ENCODE data around the gene RNF215. TPM values are rescaled to one million over a fixed set of nuclear protein-coding genes. Genes with fewer than 3 reads are reported as not detected.
A peak's percentile ranks its signal among the peaks of the same experiment; 100 is the strongest.

Gene RNF215
- 1 to 10 TPM in 1 of 6 donors, under 1 TPM in 4, not detected in 1; 0.30 to 1.0 (median 0.95) TPM for polyA plus RNA-seq (ENCODE audit: low read depth in 6 of 6)

DNA sequence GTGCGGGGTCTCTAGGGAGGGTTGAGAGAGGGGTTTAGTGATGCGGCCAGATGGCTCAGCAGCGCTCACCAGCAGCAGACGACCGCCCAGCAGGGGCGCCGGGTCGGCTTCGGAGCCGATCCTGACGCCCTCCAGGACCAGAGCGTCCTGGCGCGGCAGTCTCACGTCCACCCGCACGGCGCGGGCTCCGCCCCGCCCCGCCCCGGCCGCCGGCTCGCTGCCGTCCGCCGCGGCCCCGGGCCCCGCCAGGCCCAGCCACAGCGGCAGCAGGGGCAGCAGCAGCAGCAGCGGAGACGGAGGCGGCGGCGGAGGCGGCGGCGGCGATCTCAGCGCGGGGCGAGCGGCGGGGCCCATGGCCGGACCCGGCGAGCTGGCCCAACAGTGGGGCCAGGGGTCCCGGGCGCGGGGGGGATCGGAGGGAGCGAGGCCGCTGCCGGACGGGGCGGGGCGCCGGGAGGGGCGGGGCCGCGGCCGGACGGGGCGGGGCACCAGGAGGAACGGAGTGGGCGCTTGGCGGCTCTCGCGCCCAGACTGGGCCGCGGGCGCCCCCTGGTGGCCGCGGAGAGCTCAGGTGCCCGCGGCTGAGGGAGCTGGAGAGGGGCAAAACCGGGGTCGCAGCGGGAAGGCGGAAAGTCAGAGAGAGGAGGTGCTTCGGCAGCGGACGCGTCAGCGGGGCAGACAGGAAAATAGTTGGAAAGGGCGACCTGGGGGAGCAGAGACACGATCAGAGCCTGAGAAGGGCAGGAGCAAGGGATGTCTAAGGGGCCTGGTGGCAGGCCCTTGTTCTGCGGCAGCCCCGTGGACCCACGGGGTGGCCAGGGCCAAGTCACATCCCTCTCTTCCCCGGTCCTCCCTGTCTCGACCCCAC, at the start of gene RNF215:
Gene RNF215, minus strand, starts transcription at position 452 of the 868 bp plus-strand sequence. Its CDS starts 98 bp downstream, at position 354.
- Mint-ChIP-seq H3K4me1 (peaks cover 23 to 30% (median 28%) of the 10 kb centered on the region in 3 donors), H3K27ac (peak within 1 kb of the TSS in 5 of 6 donors; percentile 73 to 93 (median 88)), H3K27me3 (no peaks in the 10 kb centered on the region), H3K36me3 (no peaks in the 10 kb centered on the region), H3K4me3 (peak within 1 kb of the TSS; percentile 78 to 93 (median 87)), H3K9me3 (no peaks in the 10 kb centered on the region)
- DNase-seq, result peak; percentile 84
- ATAC-seq (ENCODE audit: low read depth in 2 of 2), result peak; percentile 83 to 87

DNA sequence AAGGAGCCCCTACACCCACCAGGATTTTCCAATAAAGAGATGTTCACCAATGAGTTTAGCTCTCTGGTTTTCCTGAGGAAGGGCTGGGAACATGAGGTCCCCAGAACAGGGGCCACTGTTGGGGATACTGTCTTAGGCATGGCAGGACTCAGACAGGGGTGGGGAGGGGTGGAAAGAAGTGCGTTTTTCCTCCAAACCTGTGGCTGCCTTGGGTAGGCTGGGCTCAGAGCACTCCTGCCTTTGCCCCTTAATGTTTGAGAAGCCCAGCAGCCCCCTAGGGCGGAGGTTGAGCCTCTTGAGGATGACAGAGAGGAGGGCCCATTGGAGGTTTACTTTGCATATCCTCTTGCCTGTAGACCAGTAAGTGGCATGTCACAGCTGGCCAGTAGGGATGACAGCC, 49.0 kb upstream of the RNF215 start:
- ATAC-seq (ENCODE audit: low read depth in 2 of 2), result no peak
- H3K4me1 Mint-ChIP-seq, result peaks cover 10 to 17% (median 16%) of the 10 kb centered on the region in 3 donors
- peaks cover 8 to 33% (median 14%) of the 10 kb centered on the region in 3 donors for H3K27me3 Mint-ChIP-seq
- H3K4me3 Mint-ChIP-seq, result peak overlapping the region in 4 of 8 donors; percentile 43 to 79 (median 74)
- peak overlapping the region in 3 of 6 donors; percentile 85 to 92 (median 90) for H3K27ac Mint-ChIP-seq
- DNase-seq, result no peak
- peaks cover 0 to 21% of the 10 kb centered on the region in 2 donors for H3K36me3 Mint-ChIP-seq
- peaks cover 9 to 16% (median 11%) of the 10 kb centered on the region in 7 donors for H3K9me3 Mint-ChIP-seq

DNA sequence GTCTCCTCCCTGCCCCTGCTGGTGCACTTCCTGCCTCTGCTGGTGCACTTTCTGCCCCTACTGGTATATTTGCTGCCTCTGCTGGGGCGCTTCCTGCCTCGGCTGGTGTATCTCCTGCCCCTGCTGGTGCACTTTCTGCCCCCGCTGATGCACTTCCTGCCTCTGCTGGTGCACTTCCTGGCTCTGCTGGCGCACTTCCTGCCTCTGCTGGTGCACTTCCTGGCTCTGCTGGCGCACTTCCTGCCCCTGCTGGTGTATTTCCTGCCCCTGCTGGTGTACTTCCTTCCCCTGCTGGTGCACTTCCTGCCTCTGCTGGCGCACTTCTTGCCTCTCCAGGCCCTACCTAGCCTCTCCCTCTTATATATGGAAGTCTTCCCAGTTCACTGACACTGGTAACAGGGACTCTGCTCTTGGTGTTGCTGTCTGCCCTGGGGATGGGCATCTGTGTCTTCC, 48.5 kb upstream of the RNF215 start:
- peaks cover 0 to 21% of the 10 kb centered on the region in 2 donors for H3K36me3 Mint-ChIP-seq
- peak; percentile 89 for ATAC-seq (ENCODE audit: low read depth in 2 of 2)
- peak; percentile 49 for DNase-seq
- peaks cover 10 to 16% (median 13%) of the 10 kb centered on the region in 3 donors for H3K4me1 Mint-ChIP-seq
- H3K27me3 Mint-ChIP-seq, result peaks cover 5 to 28% (median 9%) of the 10 kb centered on the region in 3 donors
- H3K9me3 Mint-ChIP-seq, result peaks cover 9 to 16% (median 10%) of the 10 kb centered on the region in 7 donors
- peak overlapping the region; percentile 82 to 95 (median 90) for H3K27ac Mint-ChIP-seq
- H3K4me3 Mint-ChIP-seq, result peak overlapping the region in 7 of 8 donors; percentile 43 to 79 (median 77)

DNA sequence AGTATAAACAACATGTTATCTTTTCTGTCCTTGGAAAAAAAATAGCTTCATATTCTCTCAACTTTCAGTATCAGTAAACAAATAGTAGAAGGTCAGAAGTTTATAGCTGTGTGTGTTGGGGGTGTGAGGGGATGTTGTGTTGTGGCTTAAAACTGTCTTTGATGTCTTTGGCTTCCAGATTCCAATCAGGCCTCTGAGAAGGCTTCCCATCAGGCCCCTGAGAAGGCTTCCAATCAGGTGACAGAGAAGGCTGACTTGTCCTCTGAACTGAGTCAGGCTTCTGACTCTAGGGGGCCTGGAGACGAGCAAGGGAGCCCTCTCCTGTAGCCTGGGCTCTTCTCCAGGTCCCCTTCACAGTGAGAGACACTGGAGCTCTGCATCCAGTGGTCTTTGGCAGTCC, 47.6 kb upstream of the RNF215 start:
- peaks cover 0 to 21% of the 10 kb centered on the region in 2 donors for H3K36me3 Mint-ChIP-seq
- H3K9me3 Mint-ChIP-seq, result peaks cover 9 to 16% (median 10%) of the 10 kb centered on the region in 7 donors
- H3K4me3 Mint-ChIP-seq, result peak overlapping the region in 1 of 8 donors; percentile 72
- H3K27me3 Mint-ChIP-seq, result peaks cover 0 to 20% (median 1%) of the 10 kb centered on the region in 3 donors
- ATAC-seq (ENCODE audit: low read depth in 2 of 2) (no peak), DNase-seq (no peak)
- peak overlapping the region in 2 of 6 donors; percentile 85 to 95 for H3K27ac Mint-ChIP-seq
- H3K4me1 Mint-ChIP-seq, result peaks cover 10 to 13% (median 11%) of the 10 kb centered on the region in 3 donors

DNA sequence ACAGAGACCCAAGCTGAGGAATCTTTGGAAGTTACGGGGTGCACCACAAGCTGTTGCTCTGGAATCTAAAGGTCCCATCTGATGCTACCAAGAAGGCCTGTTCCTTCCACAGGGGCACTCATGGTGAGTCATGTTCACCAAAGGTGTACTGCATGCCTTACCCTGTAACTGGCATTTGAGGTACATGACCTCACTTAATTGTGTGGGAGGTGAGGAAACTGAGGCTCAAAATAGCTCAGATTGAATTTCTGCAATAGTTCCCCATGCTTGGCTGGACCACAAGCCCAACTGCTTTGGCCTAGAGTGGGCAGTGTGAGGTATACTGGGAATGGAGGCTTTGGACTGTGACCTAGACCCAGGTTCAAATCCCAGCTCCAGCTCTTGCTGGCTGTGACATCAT, 46.6 kb upstream of the RNF215 start:
- peak overlapping the region in 1 of 6 donors; percentile 85 for H3K27ac Mint-ChIP-seq
- H3K9me3 Mint-ChIP-seq, result peaks cover 9 to 16% (median 10%) of the 10 kb centered on the region in 7 donors
- peaks cover 0 to 21% of the 10 kb centered on the region in 2 donors for H3K36me3 Mint-ChIP-seq
- H3K4me1 Mint-ChIP-seq, result peaks cover 10 to 13% (median 11%) of the 10 kb centered on the region in 3 donors
- ATAC-seq (ENCODE audit: low read depth in 2 of 2), result no peak
- peaks cover 0 to 10% (median 0%) of the 10 kb centered on the region in 3 donors for H3K27me3 Mint-ChIP-seq
- no peak overlapping the region for H3K4me3 Mint-ChIP-seq
- DNase-seq, result no peak

DNA sequence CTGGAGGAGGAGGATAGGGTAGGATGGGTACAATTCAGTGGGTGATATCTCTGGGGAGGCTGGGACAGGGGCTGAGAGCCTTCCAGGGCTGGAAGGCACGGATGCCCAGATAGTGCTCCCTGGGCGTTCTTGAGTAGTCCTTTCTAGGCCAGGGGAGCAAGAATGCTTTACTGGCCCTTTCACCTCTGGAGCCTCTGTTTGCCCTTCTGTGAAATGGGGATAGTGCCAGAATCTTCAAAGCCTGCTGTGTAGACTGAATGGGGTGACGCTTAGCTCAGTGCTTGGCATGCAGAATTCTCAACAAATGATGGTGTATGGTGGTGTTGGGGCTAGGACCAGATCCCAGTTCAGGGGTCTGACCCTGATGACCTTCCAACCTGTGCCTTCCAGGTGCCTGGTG, 46.0 kb upstream of the RNF215 start:
- ATAC-seq (ENCODE audit: low read depth in 2 of 2) (no peak), DNase-seq (no peak)
- peaks cover 0 to 16% of the 10 kb centered on the region in 2 donors for H3K36me3 Mint-ChIP-seq
- peaks cover 10 to 13% (median 11%) of the 10 kb centered on the region in 3 donors for H3K4me1 Mint-ChIP-seq
- H3K27ac Mint-ChIP-seq, result peak overlapping the region in 1 of 6 donors; percentile 92
- peaks cover 0 to 4% (median 0%) of the 10 kb centered on the region in 3 donors for H3K27me3 Mint-ChIP-seq
- H3K4me3 Mint-ChIP-seq, result no peak overlapping the region
- peaks cover 9 to 16% (median 10%) of the 10 kb centered on the region in 7 donors for H3K9me3 Mint-ChIP-seq

DNA sequence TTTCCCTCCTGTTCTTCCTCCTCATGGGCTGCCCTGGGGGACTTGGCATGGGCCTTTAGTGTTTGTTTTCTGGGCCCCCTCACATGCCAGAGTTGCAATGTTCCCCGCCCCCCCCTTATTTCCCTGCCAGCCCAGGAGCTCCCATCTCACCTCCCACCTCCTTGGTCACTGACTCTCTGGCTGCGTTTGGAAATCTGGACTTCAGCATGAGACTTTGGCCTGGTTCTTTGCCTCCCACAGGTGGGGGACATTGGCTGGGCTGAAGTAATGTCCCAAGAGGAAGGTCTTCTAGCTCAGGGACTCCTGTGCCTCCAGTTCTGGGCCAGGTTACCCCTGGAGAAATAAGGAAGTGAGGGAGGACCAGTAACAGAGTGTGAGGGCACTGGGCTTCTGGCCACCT, 45.3 kb upstream of the RNF215 start:
- ATAC-seq (ENCODE audit: low read depth in 2 of 2) (no peak), DNase-seq (no peak)
- no peaks in the 10 kb centered on the region for H3K27me3 Mint-ChIP-seq
- peaks cover 9 to 16% (median 10%) of the 10 kb centered on the region in 7 donors for H3K9me3 Mint-ChIP-seq
- H3K27ac Mint-ChIP-seq, result no peak overlapping the region
- no peak overlapping the region for H3K4me3 Mint-ChIP-seq
- peaks cover 0 to 13% of the 10 kb centered on the region in 2 donors for H3K36me3 Mint-ChIP-seq
- peaks cover 10 to 13% (median 11%) of the 10 kb centered on the region in 3 donors for H3K4me1 Mint-ChIP-seq

DNA sequence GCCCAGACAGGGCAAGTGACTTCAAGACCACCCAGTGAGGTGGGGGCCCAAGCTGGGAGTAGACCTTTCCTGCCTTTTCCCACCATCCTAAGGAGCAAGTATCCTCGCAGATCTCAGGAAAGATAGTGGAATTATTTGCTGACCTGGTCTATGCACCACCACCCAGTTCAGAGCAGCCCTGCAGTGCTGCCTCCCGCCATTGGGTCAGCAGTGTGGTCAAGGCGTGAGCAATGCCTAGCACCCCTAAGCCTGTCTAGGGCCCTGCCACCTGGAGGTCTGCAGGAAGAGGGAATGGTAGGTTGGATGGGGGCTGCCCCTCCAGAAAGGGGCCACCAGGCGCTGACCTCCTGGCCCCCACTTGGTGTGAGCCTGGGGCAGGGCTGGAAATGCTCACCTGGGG, 44.9 kb upstream of the RNF215 start:
- DNase-seq, result no peak
- peaks cover 0 to 13% of the 10 kb centered on the region in 2 donors for H3K36me3 Mint-ChIP-seq
- ATAC-seq (ENCODE audit: low read depth in 2 of 2), result no peak
- no peaks in the 10 kb centered on the region for H3K27me3 Mint-ChIP-seq
- H3K4me3 Mint-ChIP-seq, result no peak overlapping the region
- H3K4me1 Mint-ChIP-seq, result peaks cover 14 to 16% (median 15%) of the 10 kb centered on the region in 3 donors
- H3K9me3 Mint-ChIP-seq, result peaks cover 8 to 15% (median 10%) of the 10 kb centered on the region in 7 donors
- H3K27ac Mint-ChIP-seq, result no peak overlapping the region

DNA sequence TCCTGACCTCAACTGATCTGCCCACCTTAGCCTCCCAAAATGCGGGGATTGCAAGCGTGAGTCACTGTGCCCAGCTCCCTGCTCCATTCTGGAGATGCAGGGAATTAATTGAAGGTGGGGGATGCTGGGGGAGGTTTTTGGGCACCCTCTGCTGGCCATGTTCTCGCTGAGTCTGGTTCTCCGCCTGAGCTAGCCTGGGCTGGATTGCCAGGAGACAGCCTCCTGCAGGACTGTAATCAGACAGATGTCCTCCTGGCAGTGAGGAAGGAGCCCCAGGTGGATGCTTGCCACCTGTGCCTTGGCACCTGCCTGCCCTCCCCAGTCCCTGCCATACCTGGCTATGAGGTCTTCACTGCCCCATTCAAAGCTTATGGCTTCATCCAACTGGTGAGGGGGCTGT, 43.7 kb upstream of the RNF215 start:
- Mint-ChIP-seq H3K36me3 (peaks cover 0 to 10% of the 10 kb centered on the region in 2 donors), H3K9me3 (peaks cover 3 to 10% (median 8%) of the 10 kb centered on the region in 7 donors), H3K27ac (no peak overlapping the region), H3K27me3 (no peaks in the 10 kb centered on the region), H3K4me1 (peaks cover 24 to 25% (median 25%) of the 10 kb centered on the region in 3 donors), H3K4me3 (no peak overlapping the region)
- DNase-seq (no peak), ATAC-seq (ENCODE audit: low read depth in 2 of 2) (no peak)

DNA sequence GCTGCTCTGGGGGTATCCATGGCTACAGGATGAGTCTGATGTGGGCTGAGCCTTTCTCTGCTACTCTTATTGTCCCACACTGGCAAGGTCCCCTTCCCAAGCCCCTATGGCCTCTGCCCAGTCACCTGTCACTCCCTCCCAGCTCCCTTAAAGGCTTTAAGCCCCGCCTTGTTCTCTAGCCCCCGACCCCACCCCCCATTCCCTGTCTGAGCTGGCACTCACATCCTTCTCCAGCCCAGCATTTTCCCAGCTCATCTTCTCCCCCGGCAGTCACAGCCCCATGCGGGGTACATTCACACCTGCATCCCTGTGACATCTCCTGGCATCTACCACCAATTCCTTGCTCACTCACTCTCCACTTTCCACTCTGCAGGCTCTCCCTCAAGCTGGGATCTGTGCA, 42.7 kb upstream of the RNF215 start:
- Mint-ChIP-seq H3K27me3 (no peaks in the 10 kb centered on the region), H3K4me1 (peaks cover 23 to 26% (median 24%) of the 10 kb centered on the region in 3 donors), H3K27ac (peak overlapping the region in 1 of 6 donors; percentile 3), H3K9me3 (peaks cover 0 to 3% (median 0%) of the 10 kb centered on the region in 7 donors), H3K4me3 (peak overlapping the region in 1 of 8 donors; percentile 36), H3K36me3 (no peaks in the 10 kb centered on the region)
- DNase-seq (no peak), ATAC-seq (ENCODE audit: low read depth in 2 of 2) (no peak)

DNA sequence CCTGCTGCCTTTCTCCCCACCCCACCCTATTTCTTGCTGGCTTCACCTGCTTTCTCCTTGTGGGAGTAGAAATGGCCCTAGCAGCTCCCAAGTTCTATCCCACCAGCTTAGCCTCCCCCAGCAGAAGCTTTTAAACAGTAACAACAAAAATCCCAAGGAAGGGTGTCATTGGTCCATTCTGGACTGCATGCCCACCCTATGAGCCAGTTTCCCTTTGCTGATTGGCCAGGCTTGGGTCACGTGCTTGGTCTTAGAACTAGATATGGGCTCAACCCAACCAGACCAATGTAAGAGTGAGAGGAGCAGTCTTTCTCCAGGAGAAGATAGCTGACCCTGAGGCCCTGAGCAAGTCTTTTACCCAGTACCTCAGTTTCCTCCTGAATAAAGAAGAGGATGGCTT, 40.7 kb upstream of the RNF215 start:
- H3K4me1 Mint-ChIP-seq, result peaks cover 25 to 41% (median 39%) of the 10 kb centered on the region in 3 donors
- peak overlapping the region in 1 of 6 donors; percentile 28 for H3K27ac Mint-ChIP-seq
- H3K27me3 Mint-ChIP-seq, result no peaks in the 10 kb centered on the region
- no peaks in the 10 kb centered on the region for H3K36me3 Mint-ChIP-seq
- H3K4me3 Mint-ChIP-seq, result peak overlapping the region in 1 of 8 donors; percentile 93
- no peaks in the 10 kb centered on the region for H3K9me3 Mint-ChIP-seq
- no peak for DNase-seq
- no peak for ATAC-seq (ENCODE audit: low read depth in 2 of 2)

DNA sequence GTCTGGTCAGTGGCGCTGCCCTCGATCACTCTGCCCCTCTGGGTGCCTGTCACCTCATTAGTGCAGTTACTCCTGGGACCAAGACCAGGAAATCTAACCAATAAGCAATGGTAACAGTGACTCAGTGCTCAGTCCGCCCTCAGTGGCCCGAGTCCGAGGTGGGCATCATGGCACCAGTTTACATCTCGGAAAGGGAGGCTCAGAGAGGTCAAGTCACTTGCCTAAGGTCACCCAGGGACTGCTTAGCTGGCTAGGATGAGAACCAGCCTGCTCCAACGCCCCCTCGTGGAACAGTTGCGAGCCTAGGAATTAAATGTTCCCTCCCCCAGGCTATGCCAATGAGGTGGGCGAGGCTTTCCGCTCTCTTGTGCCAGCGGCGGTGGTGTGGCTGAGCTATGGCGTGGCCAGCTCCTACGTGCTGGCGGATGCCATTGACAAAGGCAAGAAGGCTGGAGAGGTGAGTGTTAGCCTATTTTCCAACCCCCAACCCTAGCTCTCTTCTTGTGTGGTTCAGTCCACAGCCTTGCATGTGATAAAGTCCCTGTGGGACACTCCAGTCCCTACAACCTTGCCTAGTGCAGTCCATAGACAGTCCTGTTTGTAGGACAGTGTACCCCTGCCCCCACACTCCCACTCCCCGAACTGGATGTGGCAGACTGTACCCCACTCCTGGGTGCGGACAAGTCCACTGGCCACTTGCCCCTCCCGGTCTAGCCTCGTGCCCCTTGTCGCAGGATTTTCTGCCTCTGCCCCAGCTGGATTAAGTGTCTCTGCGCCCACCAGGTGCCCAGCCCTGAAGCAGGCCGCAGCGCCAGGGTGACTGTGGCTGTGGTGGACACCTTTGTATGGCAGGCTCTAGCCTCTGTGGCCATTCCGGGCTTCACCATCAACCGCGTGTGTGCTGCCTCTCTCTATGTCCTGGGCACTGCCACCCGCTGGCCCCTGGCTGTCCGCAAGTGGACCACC, 39.5 kb upstream of the RNF215 start:
- Mint-ChIP-seq H3K27me3 (no peaks in the 10 kb centered on the region), H3K4me3 (peak overlapping the region; percentile 91 to 99 (median 98)), H3K36me3 (no peaks in the 10 kb centered on the region), H3K9me3 (no peaks in the 10 kb centered on the region), H3K4me1 (peaks cover 35 to 52% (median 48%) of the 10 kb centered on the region in 3 donors), H3K27ac (peak overlapping the region in 5 of 6 donors; percentile 44 to 90 (median 78))
- DNase-seq (peak; percentile 59), ATAC-seq (ENCODE audit: low read depth in 2 of 2) (peak; percentile 20 to 22)
